Measurements from ENCODE around the gene PAWR.
"Not testable (repeated sequence)": the region's sequence is repeated elsewhere in the genome, so short reads cannot be mapped to it uniquely, and the experiment has no call there.

The PAWR gene

GRCh38 chr12:79648881-79649280 lies 41.9 kb downstream of the PAWR start:
- no peak for DNase-seq (ENCODE audit: low read depth in 2 of 2)

GRCh38 chr12:79646843-79647242 lies 43.9 kb downstream of the PAWR start:
- DNase-seq (ENCODE audit: low read depth in 2 of 2): not testable (repeated sequence)

GRCh38 chr12:79645235-79645630 lies 45.5 kb downstream of the PAWR start:
- no peak for DNase-seq (ENCODE audit: low read depth in 2 of 2)

GRCh38 chr12:79644274-79645234 lies 46.2 kb downstream of the PAWR start:
- no peak for DNase-seq (ENCODE audit: low read depth in 2 of 2)

GRCh38 chr12:79643821-79644220 lies 46.9 kb downstream of the PAWR start:
- DNase-seq (ENCODE audit: low read depth in 2 of 2): no peak

- no peak for DNase-seq (ENCODE audit: low read depth in 2 of 2)
Observed at GRCh38 chr12:79638490-79638889, 52.3 kb downstream of the PAWR start.

- no peak for DNase-seq (ENCODE audit: low read depth in 2 of 2)
Observed at GRCh38 chr12:79637093-79637492, 53.7 kb downstream of the PAWR start.

- DNase-seq (ENCODE audit: low read depth in 2 of 2): no peak
Observed at GRCh38 chr12:79635676-79636075, 55.1 kb downstream of the PAWR start.

- no peak for DNase-seq (ENCODE audit: low read depth in 2 of 2)
Observed at GRCh38 chr12:79634957-79635471, 55.8 kb downstream of the PAWR start.

GRCh38 chr12:79629561-79629960 lies 61.2 kb downstream of the PAWR start:
- no peak for DNase-seq (ENCODE audit: low read depth in 2 of 2)

- not testable (repeated sequence) for DNase-seq (ENCODE audit: low read depth in 2 of 2)
Observed at GRCh38 chr12:79626735-79627134, 64.0 kb downstream of the PAWR start.

GRCh38 chr12:79624378-79624777 lies 66.4 kb downstream of the PAWR start:
- no peak for DNase-seq (ENCODE audit: low read depth in 2 of 2)

GRCh38 chr12:79619872-79620562 lies 70.7 kb downstream of the PAWR start:
- DNase-seq (ENCODE audit: low read depth in 2 of 2): no peak

- no peak for DNase-seq (ENCODE audit: low read depth in 2 of 2)
Observed at GRCh38 chr12:79618848-79619404, 71.8 kb downstream of the PAWR start.

- no peak for DNase-seq (ENCODE audit: low read depth in 2 of 2)
Observed at GRCh38 chr12:79617696-79618095, 73.1 kb downstream of the PAWR start.

- DNase-seq (ENCODE audit: low read depth in 2 of 2): no peak
Observed at GRCh38 chr12:79615596-79616560, 74.9 kb downstream of the PAWR start.

- DNase-seq (ENCODE audit: low read depth in 2 of 2): no peak
Observed at GRCh38 chr12:79614730-79615129, 76.0 kb downstream of the PAWR start.

GRCh38 chr12:79601908-79602307 lies 88.9 kb downstream of the PAWR start:
- no peak for DNase-seq (ENCODE audit: low read depth in 2 of 2)

GRCh38 chr12:79597910-79598309 lies 92.9 kb downstream of the PAWR start:
- DNase-seq (ENCODE audit: low read depth in 2 of 2): no peak

- no peak for DNase-seq (ENCODE audit: low read depth in 2 of 2)
Observed at GRCh38 chr12:79596719-79597350, 93.9 kb downstream of the PAWR start.

- no peak for DNase-seq (ENCODE audit: low read depth in 2 of 2)
Observed at GRCh38 chr12:79595273-79595672, 95.5 kb downstream of the PAWR start.
